NT2/D1 (cell line): ENCODE results near the gene VSIG1.

Source experiments
- SUZ12 ChIP-seq: IDR thresholded peaks from 2 replicates; pipeline ENCODE4 v1.6.1; 2011; ENCODE audit not compliant: insufficient read length, insufficient read depth; ENCODE audit errors: extremely low read depth
- YY1 ChIP-seq: IDR thresholded peaks from 2 replicates; pipeline ENCODE4 v1.6.1; 2011; ENCODE audit not compliant: insufficient read length, insufficient read depth
- ZNF274 ChIP-seq: IDR thresholded peaks from 2 replicates; pipeline ENCODE4 v1.6.1; 2011; ENCODE audit warnings: mild to moderate bottlenecking, low read depth, low read length

GRCh38 chrX:108001218-108001814 is 43.5 kb upstream of the VSIG1 start:
- no peak for TF ChIP-seq YY1
- no peak for TF ChIP-seq ZNF274
- TF ChIP-seq SUZ12: no peak
